ENCODE data around the gene NAA15.
"Not testable (repeated sequence)": the region's sequence is repeated elsewhere in the genome, so short reads cannot be mapped to it uniquely, and the experiment has no call there.

The NAA15 gene

DNA sequence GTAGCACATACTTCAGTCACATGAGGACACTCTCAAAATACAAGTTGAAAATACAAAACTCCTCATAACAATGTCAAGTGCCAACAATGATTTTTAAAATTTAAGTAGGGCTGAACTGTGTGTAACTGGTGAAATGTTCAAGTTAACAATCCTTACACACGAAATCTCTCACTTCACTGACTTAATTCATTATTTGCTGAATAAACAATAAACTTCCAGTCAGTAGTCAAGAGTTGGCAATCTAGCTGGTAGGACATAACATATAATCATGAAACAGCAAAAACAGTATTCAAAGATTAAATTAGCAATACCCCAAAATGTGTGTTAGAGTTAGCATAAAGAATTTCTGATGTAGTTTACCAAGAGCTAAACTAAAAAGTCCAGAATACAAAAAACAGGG lies 150.7 kb downstream of the NAA15 start:
- DNase-seq (ENCODE audit: low read depth in 2 of 2) = no peak

DNA sequence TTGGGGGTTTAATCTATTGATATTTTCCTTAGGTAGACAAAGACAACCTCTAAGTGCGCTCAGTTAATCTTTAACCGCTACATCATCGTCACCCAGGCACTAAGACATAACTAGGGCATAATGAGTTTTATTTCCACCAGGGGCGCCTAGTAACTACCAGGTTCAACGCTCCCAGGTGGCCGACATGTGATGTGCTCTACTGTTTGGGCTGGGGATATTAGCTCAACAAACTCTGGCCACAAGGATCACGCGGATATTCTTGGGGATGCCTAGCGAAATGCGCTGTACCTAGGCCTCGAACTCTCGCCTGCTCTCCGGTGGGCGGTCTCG lies 151.7 kb downstream of the NAA15 start:
- DNase-seq (ENCODE audit: low read depth in 2 of 2) = peak; percentile 27 to 51

DNA sequence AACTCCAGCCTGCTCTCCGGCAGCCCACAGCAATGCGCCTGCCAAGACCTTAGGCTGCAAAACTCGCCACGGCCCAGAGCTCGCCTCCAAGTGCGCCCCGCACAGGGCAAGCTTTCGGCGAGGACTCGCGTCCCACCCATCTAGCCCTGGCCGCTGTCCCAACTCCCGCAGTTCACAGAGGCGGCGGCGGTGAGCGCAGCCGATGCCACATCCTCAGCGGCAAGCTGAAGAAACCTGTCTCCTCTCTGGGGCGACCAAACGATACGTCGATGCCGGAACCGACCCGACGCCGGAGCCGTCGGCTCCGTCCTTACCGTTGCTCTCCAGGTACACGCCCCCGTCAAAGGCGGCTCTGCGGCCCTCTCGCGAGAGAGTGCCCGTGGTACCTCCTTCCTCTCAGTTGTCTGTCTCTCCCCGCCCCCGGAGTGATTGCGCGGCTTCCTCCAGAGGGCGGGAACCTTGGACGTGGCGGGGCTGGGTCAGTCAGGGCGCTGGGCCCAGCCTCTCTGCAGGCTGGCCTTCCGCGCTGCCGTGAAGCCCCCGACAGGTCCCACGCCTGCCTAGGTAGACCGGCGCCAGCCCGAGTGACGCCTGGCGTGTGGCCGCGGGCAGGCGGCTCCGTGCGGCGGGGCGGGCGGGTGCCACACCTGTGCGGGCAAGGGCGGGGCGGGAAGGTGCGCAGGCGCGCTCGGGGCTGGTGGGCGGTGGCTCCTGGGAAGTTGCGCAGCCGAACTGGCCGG lies 152.2 kb downstream of the NAA15 start:
- DNase-seq (ENCODE audit: low read depth in 2 of 2) = peak; percentile 92 to 96

DNA sequence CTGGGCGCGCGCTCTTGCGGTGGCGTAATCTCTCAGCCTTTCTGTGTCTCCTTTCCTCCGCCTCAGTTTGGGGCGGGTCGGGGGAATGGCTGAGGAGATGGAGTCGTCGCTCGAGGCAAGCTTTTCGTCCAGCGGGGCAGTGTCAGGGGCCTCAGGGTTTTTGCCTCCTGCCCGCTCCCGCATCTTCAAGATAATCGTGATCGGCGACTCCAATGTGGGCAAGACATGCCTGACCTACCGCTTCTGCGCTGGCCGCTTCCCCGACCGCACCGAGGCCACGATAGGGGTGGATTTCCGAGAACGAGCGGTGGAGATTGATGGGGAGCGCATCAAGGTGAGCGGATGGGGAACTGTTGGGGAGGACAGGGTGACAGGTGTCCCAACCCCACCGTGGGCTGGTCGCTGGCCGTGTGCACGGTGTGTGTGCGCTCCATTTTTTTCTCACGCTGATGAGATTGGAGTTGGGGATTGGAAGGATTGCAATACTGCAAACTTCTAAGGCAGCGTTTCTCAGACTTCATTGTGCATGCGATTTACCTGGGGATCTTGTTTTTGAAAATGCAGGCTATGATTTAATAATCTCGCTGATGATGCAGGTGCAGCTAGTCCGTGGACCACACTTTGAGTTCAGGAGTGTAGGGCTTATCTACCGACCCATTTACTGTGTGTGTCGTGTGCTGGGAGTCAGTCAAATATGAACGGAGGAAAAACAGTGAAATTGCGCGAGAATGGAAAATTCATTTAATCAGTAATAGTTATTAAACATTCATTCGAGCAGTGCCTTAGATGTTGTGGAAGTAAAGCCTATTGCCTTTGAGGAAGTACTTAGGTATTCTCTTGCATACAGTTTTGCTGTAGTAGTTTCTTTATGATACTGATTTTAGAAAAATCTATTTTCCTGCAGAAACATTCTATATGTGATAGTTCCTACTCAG lies 153.1 kb downstream of the NAA15 start, which contains the start of gene RAB33B:
RAB33B (plus strand) TSS at position 11 of the 935 bp plus-strand sequence; CDS start at position 86, 75 bp downstream.
- peak in 1 of 2 donors; percentile 17 for DNase-seq (ENCODE audit: low read depth in 2 of 2)

DNA sequence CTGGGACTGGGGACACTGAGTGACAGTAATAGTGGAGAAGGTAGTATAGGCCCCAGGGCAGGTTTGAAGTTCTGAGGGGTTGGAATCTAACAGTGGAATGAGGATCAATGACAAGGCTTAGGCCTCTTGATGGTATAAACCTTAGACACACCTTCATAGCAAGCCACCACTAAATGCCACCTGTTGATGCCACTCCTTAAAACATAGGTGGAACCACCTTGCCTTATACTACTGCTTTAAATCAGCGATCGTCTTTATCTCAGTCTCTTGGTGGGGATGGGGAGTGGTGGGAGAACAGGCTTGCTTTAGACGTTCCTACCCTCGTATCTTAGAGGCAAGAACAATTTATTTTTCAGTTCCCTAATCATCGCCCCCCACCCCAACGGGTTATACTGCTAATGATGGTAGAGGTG lies 153.8 kb downstream of the NAA15 start:
- no peak for DNase-seq (ENCODE audit: low read depth in 2 of 2)

DNA sequence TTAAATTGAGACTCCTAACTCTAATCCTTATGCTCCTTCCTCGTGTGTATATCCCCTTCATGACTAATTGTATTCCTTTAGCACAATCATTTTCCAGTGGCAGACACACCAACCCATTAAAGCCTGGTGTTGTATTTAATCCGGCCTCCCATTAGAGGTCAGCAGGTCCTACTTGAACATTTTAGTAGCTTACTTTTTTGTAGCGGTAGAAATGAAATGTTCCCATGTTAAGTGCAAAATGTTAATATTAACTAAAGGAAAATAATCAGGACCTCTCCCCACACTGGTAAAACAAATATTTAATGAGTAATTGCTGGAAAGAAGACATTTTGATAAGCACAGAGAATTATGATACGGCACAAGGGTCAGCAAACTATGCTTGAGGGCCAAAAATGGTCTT lies 156.0 kb downstream of the NAA15 start:
- DNase-seq (ENCODE audit: low read depth in 2 of 2) = no peak

DNA sequence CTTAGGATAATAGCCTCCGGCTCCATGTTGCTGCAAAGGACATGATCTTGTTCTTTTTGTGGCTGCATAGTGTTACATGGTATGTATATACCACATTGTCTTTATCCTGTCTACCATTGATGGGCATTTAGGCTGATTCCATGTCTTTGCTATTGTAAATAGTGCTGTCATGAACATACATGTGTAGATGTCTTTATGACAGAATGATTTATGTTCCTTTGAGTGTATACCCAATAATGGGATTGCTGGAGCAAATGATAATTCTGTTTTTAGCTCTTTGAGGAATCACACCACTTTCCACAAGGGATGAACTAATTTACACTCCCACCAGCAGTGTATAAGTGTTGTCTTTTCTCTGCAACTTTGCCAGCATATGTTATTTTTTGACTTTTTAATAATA lies 157.2 kb downstream of the NAA15 start:
- no peak for DNase-seq (ENCODE audit: low read depth in 2 of 2)

DNA sequence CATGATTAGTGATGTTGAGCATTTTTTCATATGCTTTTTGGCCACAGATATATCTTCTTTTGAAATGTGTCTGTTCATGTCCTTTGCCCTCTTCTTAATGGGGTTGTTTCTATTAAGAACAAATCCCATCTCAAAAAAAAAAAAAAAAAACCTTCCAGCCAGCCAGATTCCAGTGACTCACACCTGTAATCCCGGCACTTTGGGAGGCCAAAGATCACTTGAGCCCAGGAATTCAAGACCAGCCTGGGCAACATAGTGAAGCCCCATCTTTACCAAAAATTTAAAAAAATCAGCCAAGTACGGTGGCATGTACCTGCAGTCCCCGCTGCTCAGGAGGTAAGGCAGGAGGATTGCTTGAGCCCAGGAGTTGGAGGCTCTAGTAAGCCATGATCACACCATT lies 157.7 kb downstream of the NAA15 start:
- DNase-seq (ENCODE audit: low read depth in 2 of 2) = no peak

DNA sequence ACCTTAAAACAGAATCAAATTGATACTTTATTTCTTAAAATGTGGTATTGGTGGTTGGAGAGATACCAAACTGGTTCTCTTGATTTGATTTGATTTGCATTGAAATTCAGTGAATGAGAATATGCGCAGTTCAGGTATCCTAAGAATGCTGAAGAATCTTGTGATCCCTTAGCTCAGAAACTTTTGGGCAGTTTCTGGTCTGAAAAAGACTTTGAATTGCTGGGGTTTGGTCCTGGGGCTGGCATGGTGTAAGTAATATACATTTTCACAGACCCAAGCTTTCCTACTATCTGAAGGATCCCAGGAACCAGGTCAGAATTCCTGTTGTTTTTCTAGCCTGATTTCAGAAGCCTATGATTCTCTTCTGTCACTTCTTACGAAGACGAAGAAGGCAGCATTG lies 159.3 kb downstream of the NAA15 start:
- no peak for DNase-seq (ENCODE audit: low read depth in 2 of 2)

DNA sequence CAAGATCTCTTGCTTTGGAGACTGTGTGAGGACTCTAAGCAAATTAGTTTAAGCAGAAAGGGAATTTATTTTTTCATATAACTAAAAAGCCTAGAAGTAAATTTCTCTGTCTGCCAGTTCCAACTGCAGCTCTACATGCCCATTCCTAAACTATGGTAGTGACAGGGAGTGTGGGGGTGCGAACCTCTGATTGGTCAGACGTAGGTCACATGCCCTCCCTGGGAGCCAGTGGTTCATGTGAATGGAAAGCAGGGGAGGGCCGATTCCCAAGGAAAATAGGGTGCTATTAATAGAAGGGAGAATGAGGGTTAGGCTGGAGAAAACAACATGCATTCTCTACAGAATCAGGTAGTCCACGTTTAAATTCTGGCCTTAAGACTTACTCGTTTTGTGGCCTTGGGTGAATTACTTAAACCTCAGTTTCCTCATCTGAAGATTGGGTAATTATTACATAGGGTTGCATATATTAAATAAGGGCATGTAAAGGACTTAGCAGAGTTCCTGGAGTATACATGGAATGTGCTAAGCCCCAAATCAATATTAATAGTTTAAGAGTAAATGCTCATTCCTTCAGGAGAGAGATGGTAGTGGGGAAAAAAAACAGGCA lies 159.8 kb downstream of the NAA15 start:
- DNase-seq (ENCODE audit: low read depth in 2 of 2) = no peak

DNA sequence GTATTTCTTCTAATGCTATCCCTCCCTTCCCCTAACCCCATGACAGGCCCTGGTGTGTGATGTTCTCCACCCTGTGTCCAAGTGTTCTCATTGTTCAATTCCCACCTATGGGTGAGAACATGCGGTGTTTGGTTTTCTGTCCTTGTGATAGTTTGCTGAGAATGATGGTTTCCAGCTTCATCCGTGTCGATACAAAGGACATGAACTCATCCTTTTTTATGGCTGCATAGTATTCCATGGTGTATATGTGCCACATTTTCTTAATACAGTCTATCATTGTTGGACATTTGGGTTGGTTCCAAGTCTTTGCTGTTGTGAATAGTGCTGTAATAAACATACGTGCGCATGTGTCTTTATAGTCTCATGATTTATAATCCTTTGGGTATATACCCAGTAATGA lies 163.2 kb downstream of the NAA15 start:
- not testable (repeated sequence) for DNase-seq (ENCODE audit: low read depth in 2 of 2)

DNA sequence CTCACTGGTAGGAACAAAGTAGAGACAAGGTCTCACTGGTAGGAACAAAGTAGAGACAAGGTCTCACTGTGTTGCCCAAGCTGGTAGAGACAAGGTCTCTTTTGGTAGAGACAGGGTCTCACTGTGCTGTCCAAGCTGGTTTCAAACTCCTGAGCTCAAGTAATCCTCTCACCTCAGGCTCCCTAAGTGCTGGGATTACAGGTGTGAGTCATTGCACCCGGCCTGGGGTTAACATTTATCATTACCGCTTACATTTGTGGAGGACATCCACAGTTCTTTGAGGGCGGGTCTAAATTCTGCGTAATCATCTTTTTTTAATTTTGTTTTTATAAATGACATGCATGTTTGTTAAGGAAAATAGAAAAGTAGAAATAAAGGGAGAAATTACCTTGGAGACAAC lies 164.6 kb downstream of the NAA15 start:
- no peak for DNase-seq (ENCODE audit: low read depth in 2 of 2)

DNA sequence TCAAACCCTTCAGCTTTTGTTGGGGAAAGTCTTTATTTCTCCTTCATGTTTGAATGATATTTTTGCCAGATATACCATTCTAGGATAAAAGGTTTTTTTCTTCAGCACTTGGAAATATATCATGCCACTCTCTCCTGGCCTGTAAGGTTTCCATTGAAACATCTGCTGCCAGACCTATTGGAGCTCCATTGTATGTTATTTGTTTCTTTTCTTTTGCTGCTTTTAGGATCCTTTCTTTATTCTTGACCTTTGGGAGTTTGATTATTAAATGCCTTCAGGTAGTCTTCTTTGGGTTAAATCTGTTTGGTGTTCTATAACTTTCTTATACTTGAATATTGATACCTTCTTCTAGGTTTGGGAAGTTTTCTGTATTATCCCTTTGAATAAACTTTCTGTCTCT lies 167.5 kb downstream of the NAA15 start:
- DNase-seq (ENCODE audit: low read depth in 2 of 2) = not testable (repeated sequence)

DNA sequence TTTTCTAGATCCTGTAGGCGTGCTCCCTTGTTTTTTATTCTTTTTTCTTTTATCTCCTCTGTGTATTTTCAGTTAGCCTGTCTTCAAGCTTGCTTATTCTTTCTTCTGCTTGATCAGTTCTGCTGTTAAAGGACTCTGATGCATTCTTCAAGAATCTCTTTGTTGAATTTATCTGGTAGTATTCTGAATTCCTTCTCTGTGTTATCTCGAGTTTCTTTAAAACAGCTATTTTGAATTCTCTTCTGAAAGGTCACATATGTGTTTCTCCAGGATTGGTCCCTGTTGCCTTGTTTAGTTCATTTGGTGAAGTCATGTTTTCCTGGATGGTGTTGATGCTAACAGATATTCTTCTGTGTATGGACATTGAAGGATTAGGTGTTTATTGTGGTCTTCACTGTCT lies 167.9 kb downstream of the NAA15 start:
- no peak for DNase-seq (ENCODE audit: low read depth in 2 of 2)

Data from activated CD8-positive, alpha-beta memory T cell treated with anti-CD3 and anti-CD28 coated beads for 4 hours (primary cell).